Tibial nerve (tissue), 4 donors: ENCODE results near the gene SESTD1.

Experiments used
- EP300 ChIP-seq, 2 donors: sonication (generic); formaldehyde crosslinking; IDR thresholded peaks; one replicate each; pipeline ENCODE4 v1.6.1; 2017; ENCODE audit warnings: antibody characterized with exemption in 2 of 2, mild to moderate bottlenecking in 1 of 2
- POLR2A ChIP-seq, 2 donors: fragments of 450-650 bp; IDR thresholded peaks; one replicate each; pipeline ENCODE4 v1.6.1; 2017; ENCODE audit warnings: antibody characterized with exemption in 2 of 2, mild to moderate bottlenecking in 2 of 2, moderate library complexity in 2 of 2
- TF ChIP-seq, protein P1 (sequence below), 5 experiments: fragments of 200-600 bp in 3 of 5; fragments of 450-650 bp in 2 of 5; sonication (generic) in 3 of 5; IDR thresholded peaks; one replicate each; pipeline ENCODE4 v1.5.1; 2016 to 2019; ENCODE audit warnings: antibody characterized with exemption in 5 of 5, mild to moderate bottlenecking in 3 of 5, moderate library complexity in 2 of 5

DNA sequence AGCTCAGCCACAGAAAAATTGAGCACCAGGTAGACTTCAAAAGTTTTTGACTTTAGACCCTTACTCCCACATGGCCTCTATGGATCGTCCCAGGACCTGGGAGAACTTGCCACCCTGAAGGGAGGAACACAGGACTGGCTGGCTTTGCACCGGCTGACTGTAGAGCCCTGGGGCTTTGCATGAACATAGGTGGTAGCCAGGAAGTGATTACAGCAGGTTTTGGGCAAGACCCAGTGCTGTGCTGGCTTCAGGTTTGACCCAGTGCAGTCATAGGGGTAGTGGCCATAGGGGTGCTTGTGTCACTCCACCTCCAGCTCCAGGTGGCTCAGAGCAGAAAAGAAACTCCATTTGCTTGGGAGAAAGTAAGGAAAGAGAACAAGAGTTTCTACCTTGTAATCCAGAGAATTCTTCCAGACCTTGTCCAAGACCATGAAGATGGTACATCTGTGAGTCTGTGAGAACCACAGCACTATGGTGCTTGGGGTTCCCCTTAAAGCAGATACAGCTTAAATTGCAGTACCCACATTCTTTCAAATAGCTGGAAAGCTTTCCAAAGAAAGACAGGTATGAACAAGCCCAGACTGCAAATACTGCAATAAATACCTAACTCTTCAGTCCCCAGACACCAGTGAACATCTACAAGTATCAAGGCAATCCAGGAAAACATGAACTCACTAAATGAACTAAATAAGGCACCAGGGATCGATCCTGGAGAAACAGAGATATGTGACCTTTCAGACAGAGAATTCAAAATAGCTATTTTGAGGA is 13.0 kb upstream of the SESTD1 start:
- TF ChIP-seq POLR2A (IDR thresholded peaks at IDR 0.05) (no peak), EP300 (IDR thresholded peaks at IDR 0.05) (no peak)
- TF ChIP-seq, protein P1, sequence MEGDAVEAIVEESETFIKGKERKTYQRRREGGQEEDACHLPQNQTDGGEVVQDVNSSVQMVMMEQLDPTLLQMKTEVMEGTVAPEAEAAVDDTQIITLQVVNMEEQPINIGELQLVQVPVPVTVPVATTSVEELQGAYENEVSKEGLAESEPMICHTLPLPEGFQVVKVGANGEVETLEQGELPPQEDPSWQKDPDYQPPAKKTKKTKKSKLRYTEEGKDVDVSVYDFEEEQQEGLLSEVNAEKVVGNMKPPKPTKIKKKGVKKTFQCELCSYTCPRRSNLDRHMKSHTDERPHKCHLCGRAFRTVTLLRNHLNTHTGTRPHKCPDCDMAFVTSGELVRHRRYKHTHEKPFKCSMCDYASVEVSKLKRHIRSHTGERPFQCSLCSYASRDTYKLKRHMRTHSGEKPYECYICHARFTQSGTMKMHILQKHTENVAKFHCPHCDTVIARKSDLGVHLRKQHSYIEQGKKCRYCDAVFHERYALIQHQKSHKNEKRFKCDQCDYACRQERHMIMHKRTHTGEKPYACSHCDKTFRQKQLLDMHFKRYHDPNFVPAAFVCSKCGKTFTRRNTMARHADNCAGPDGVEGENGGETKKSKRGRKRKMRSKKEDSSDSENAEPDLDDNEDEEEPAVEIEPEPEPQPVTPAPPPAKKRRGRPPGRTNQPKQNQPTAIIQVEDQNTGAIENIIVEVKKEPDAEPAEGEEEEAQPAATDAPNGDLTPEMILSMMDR (IDR thresholded peaks at IDR 0.05): no peak
